ENCODE data around the gene CLEC17A. TPM values are rescaled to one million over a fixed set of nuclear protein-coding genes. Genes with fewer than 3 reads are reported as not detected.
"Not testable (repeated sequence)": the region's sequence is repeated elsewhere in the genome, so short reads cannot be mapped to it uniquely, and the experiment has no call there.

CLEC17A gene
- total RNA-seq, 2 experiments from 2014 or later: 27.4 to 51.1 TPM

- ChIA-PET CTCF (ENCODE audit: unreplicated experiment) (no interaction called here), POLR2A (no interaction called here)
- intact Hi-C loops (cut with micrococcal nuclease; ENCODE audit: unreplicated experiment): no loop called here
- Histone ChIP-seq H3K36me3 (ENCODE audit: insufficient read depth, low read length) (peaks cover 26% of the 10 kb centered on the region), H3K4me2 (ENCODE audit: low read length) (no peak overlapping the region), H3K9me2 (ENCODE audit: insufficient read depth, low read length) (no peaks in the 10 kb centered on the region), H3K27ac (ENCODE audit: low read depth, low read length, poor library complexity, severe bottlenecking) (no peak overlapping the region), H3K4me1 (ENCODE audit: insufficient read depth, low read length, poor library complexity, severe bottlenecking) (peaks cover 30% of the 10 kb centered on the region), H3K79me2 (ENCODE audit: insufficient read depth, low read depth, low read length) (no peaks in the 10 kb centered on the region), H3K9me3 (ENCODE audit: low read length) (peaks cover 17% of the 10 kb centered on the region), H2AFZ (ENCODE audit: low read length) (no peak overlapping the region), H3K4me3 (ENCODE audit: low read depth, low read length, poor library complexity, severe bottlenecking) (no peak overlapping the region), H4K20me1 (ENCODE audit: insufficient read depth, low read length) (no peaks in the 10 kb centered on the region)
- BruUV-seq (replicated peaks): no TSS peak
- DNase-seq (ENCODE audit: low spot score): no peak
- TF ChIP-seq CTCF (conservative IDR thresholded peaks at IDR 0.05; ENCODE audit: low read length) (no peak), EZH2phosphoT487 (IDR thresholded peaks at IDR 0.05; ENCODE audit: borderline replicate concordance, low read depth, low read length) (no peak)
Observed at GRCh38 chr19:14615623-14616022, 32.7 kb downstream of the CLEC17A start.

- TF ChIP-seq EZH2phosphoT487 (IDR thresholded peaks at IDR 0.05; ENCODE audit: borderline replicate concordance, low read depth, low read length) (no peak), CTCF (conservative IDR thresholded peaks at IDR 0.05; ENCODE audit: low read length) (no peak)
- BruUV-seq (replicated peaks): no TSS peak
- Histone ChIP-seq H3K79me2 (ENCODE audit: insufficient read depth, low read depth, low read length) (no peaks in the 10 kb centered on the region), H3K4me3 (ENCODE audit: low read depth, low read length, poor library complexity, severe bottlenecking) (no peak overlapping the region), H3K4me2 (ENCODE audit: low read length) (no peak overlapping the region), H3K27ac (ENCODE audit: low read depth, low read length, poor library complexity, severe bottlenecking) (no peak overlapping the region), H3K4me1 (ENCODE audit: insufficient read depth, low read length, poor library complexity, severe bottlenecking) (peaks cover 27% of the 10 kb centered on the region), H3K36me3 (ENCODE audit: insufficient read depth, low read length) (peaks cover 18% of the 10 kb centered on the region), H4K20me1 (ENCODE audit: insufficient read depth, low read length) (no peaks in the 10 kb centered on the region), H2AFZ (ENCODE audit: low read length) (no peak overlapping the region), H3K9me3 (ENCODE audit: low read length) (peaks cover 17% of the 10 kb centered on the region), H3K9me2 (ENCODE audit: insufficient read depth, low read length) (no peaks in the 10 kb centered on the region)
- intact Hi-C loops (cut with micrococcal nuclease; ENCODE audit: unreplicated experiment): no loop called here
- DNase-seq (ENCODE audit: low spot score): no peak
- ChIA-PET CTCF (ENCODE audit: unreplicated experiment) (no interaction called here), POLR2A (interaction anchor here (0.7 kb wide), 1 partner anchor 16 kb away, joined by 3 read pairs; no protein-coding TSS in a partner anchor)
Observed at GRCh38 chr19:14616407-14616806, 33.5 kb downstream of the CLEC17A start.

GRCh38 chr19:14619404-14619803 lies 36.5 kb downstream of the CLEC17A start:
- Histone ChIP-seq H3K4me1 (ENCODE audit: insufficient read depth, low read length, poor library complexity, severe bottlenecking) (peaks cover 1% of the 10 kb centered on the region), H3K27ac (ENCODE audit: low read depth, low read length, poor library complexity, severe bottlenecking) (no peak overlapping the region), H3K9me3 (ENCODE audit: low read length) (peaks cover 17% of the 10 kb centered on the region), H2AFZ (ENCODE audit: low read length) (no peak overlapping the region), H3K4me2 (ENCODE audit: low read length) (no peak overlapping the region), H4K20me1 (ENCODE audit: insufficient read depth, low read length) (no peaks in the 10 kb centered on the region), H3K9me2 (ENCODE audit: insufficient read depth, low read length) (no peaks in the 10 kb centered on the region), H3K36me3 (ENCODE audit: insufficient read depth, low read length) (peaks cover 4% of the 10 kb centered on the region; the same call in 1 of the 2 replicates), H3K4me3 (ENCODE audit: low read depth, low read length, poor library complexity, severe bottlenecking) (no peak overlapping the region), H3K79me2 (ENCODE audit: insufficient read depth, low read depth, low read length) (no peaks in the 10 kb centered on the region)
- ChIA-PET CTCF (ENCODE audit: unreplicated experiment) (no interaction called here), POLR2A (interaction anchor here (0.7 to 2.0 kb wide), 2 partner anchors 9 to 229 kb away, joined by 3 to 5 read pairs; no protein-coding TSS in a partner anchor)
- BruUV-seq (replicated peaks): no TSS peak
- intact Hi-C loops (cut with micrococcal nuclease; ENCODE audit: unreplicated experiment): no loop called here
- TF ChIP-seq CTCF (conservative IDR thresholded peaks at IDR 0.05; ENCODE audit: low read length): no peak
- DNase-seq (ENCODE audit: low spot score): no peak

- BruUV-seq (replicated peaks): not testable (repeated sequence)
Observed at GRCh38 chr19:14624491-14624890, 41.6 kb downstream of the CLEC17A start.

More at GRCh38 chr19:14624491-14624890, 41.6 kb downstream of the CLEC17A start:
- H2AFZ ChIP-seq (ENCODE audit: low read length); H3K9me3 ChIP-seq (ENCODE audit: low read length); H3K4me1 ChIP-seq (ENCODE audit: insufficient read depth, low read length, poor library complexity, severe bottlenecking); H3K36me3 ChIP-seq (ENCODE audit: insufficient read depth, low read length); H3K9me2 ChIP-seq (ENCODE audit: insufficient read depth, low read length); H3K79me2 ChIP-seq (ENCODE audit: insufficient read depth, low read depth, low read length); H3K4me3 ChIP-seq (ENCODE audit: low read depth, low read length, poor library complexity, severe bottlenecking); H4K20me1 ChIP-seq (ENCODE audit: insufficient read depth, low read length); intact Hi-C loops (cut with micrococcal nuclease; ENCODE audit: unreplicated experiment); DNase-seq (ENCODE audit: low spot score); CTCF ChIA-PET (ENCODE audit: unreplicated experiment); H3K27ac ChIP-seq (ENCODE audit: low read depth, low read length, poor library complexity, severe bottlenecking); H3K4me2 ChIP-seq (ENCODE audit: low read length): not testable (repeated sequence)
- POLR2A ChIA-PET: interaction anchor here (0.6 to 0.9 kb wide), 4 partner anchors 22 to 33 kb away, joined by 3 to 6 read pairs (median 3); no protein-coding TSS in a partner anchor

Measured in OCI-LY7 (cell line).